Right lobe of liver (tissue), 4 donors: ENCODE results near the gene DAAM1.

ENCODE experiments used
- CTCF ChIP-seq, 4 donors: fragments of 200-600 bp in 3 of 4; fragments of 450-650 bp in 1 of 4; IDR thresholded peaks; one replicate each; pipeline versions ENCODE4 v1.5.1 to v1.8.0; 2016 to 2022; ENCODE audit warnings: antibody characterized with exemption in 4 of 4, mild to moderate bottlenecking in 2 of 4
- POLR2A ChIP-seq: fragments of 450-650 bp; IDR thresholded peaks from one replicate; pipeline ENCODE4 v1.6.1; 2017; ENCODE audit warnings: antibody characterized with exemption, mild to moderate bottlenecking
- donor health status: DM: no; HTN: no; CAD: no.
- donor health status: DM: no; HTN: no; CAD: no.
- donor health status: DM: no; HTN: yes; CAD: no.

GRCh38 chr14:59175404-59175803 is 13.1 kb upstream of the DAAM1 start:
- TF ChIP-seq CTCF (IDR thresholded peaks at IDR 0.05) (no peak), POLR2A (no peak)
